Measurements from ENCODE around the gene FEM1C. TPM values are rescaled to one million over a fixed set of nuclear protein-coding genes. Genes with fewer than 3 reads are reported as not detected.

Gene FEM1C
- total RNA-seq, 1 donor from 2014 or later, result 16.3 TPM

GRCh38 chr5:115557667-115558387 is 13.3 kb upstream of the FEM1C start:
- TF ChIP-seq CTCF (conservative IDR thresholded peaks at IDR 0.05), result no peak
- H3K27ac Mint-ChIP-seq (ENCODE audit: unreplicated experiment), result no peak overlapping the region
- peaks cover 10% of the 10 kb centered on the region for H3K4me1 Mint-ChIP-seq
- H3K4me3 Mint-ChIP-seq, result no peak overlapping the region
- no peaks in the 10 kb centered on the region for H3K27me3 Mint-ChIP-seq (ENCODE audit: low read depth)
- no peak for DNase-seq (ENCODE audit: low read depth, low spot score)
- H3K9me3 Mint-ChIP-seq, result peaks cover 2% of the 10 kb centered on the region
- no peaks in the 10 kb centered on the region for H3K36me3 Mint-ChIP-seq (ENCODE audit: low read depth)

GRCh38 chr5:115556276-115556675 is 11.7 kb upstream of the FEM1C start:
- H3K4me1 Mint-ChIP-seq, result peaks cover 10% of the 10 kb centered on the region
- TF ChIP-seq CTCF (conservative IDR thresholded peaks at IDR 0.05), result no peak
- H3K9me3 Mint-ChIP-seq, result peaks cover 2% of the 10 kb centered on the region
- no peak overlapping the region for H3K27ac Mint-ChIP-seq (ENCODE audit: unreplicated experiment)
- H3K27me3 Mint-ChIP-seq (ENCODE audit: low read depth), result peaks cover 6% of the 10 kb centered on the region
- no peak for DNase-seq (ENCODE audit: low read depth, low spot score)
- no peaks in the 10 kb centered on the region for H3K36me3 Mint-ChIP-seq (ENCODE audit: low read depth)
- no peak overlapping the region for H3K4me3 Mint-ChIP-seq

- TF ChIP-seq CTCF (conservative IDR thresholded peaks at IDR 0.05), result no peak
- H3K36me3 Mint-ChIP-seq (ENCODE audit: low read depth), result no peaks in the 10 kb centered on the region
- peaks cover 10% of the 10 kb centered on the region for H3K4me1 Mint-ChIP-seq
These were observed 10.6 kb upstream of the FEM1C start for GRCh38 chr5:115555084-115555633.

GRCh38 chr5:115553082-115553481 is 8.5 kb upstream of the FEM1C start:
- peaks cover 12% of the 10 kb centered on the region for H3K27me3 Mint-ChIP-seq (ENCODE audit: low read depth)
- no peaks in the 10 kb centered on the region for H3K36me3 Mint-ChIP-seq (ENCODE audit: low read depth)
- no peaks in the 10 kb centered on the region for H3K9me3 Mint-ChIP-seq
- DNase-seq (ENCODE audit: low read depth, low spot score), result no peak
- no peak for TF ChIP-seq CTCF (conservative IDR thresholded peaks at IDR 0.05)
- H3K4me1 Mint-ChIP-seq, result peaks cover 9% of the 10 kb centered on the region
- H3K27ac Mint-ChIP-seq (ENCODE audit: unreplicated experiment), result no peak overlapping the region
- H3K4me3 Mint-ChIP-seq, result no peak overlapping the region

More at GRCh38 chr5:115555084-115555633, 10.6 kb upstream of the FEM1C start:
- Mint-ChIP-seq H3K27me3 (ENCODE audit: low read depth) (peaks cover 6% of the 10 kb centered on the region), H3K9me3 (no peaks in the 10 kb centered on the region), H3K27ac (ENCODE audit: unreplicated experiment) (no peak overlapping the region), H3K4me3 (no peak overlapping the region)
- DNase-seq (ENCODE audit: low read depth, low spot score), result no peak

- Mint-ChIP-seq H3K9me3 (no peaks in the 10 kb centered on the region), H3K4me1 (no peaks in the 10 kb centered on the region), H3K27me3 (ENCODE audit: low read depth) (peaks cover 12% of the 10 kb centered on the region), H3K36me3 (ENCODE audit: low read depth) (no peaks in the 10 kb centered on the region), H3K4me3 (no peak overlapping the region), H3K27ac (ENCODE audit: unreplicated experiment) (no peak overlapping the region)
- no peak for TF ChIP-seq CTCF (conservative IDR thresholded peaks at IDR 0.05)
- DNase-seq (ENCODE audit: low read depth, low spot score), result no peak
These were observed 6.8 kb upstream of the FEM1C start for GRCh38 chr5:115551415-115551814.
